ENCODE results near the gene PCCA.

PCCA gene

DNA sequence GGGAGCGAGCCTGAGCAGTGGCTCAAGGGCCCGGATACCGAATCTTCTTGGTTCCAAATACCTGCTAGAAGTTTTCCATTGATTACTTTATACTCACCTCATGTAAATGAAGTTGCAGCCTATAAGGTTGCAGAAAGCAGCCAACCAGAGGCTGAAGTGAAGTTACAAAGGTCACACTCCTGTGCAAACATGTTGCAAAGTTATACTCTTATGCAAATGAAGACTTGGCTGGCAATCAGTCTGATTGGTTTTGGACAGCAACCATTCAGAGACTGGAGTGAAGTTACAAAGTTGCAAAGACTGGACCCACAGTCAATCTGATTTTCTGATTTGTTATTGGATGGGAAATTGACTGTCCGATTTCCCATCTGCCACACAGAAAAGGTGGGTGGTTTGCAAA is 347.2 kb downstream of the PCCA start:
- no peaks in the 10 kb centered on the region for H3K27me3 Mint-ChIP-seq
- no peak for ATAC-seq
- peaks cover 0 to 4% of the 10 kb centered on the region in 2 donors for H3K9me3 Mint-ChIP-seq
- no peak overlapping the region for H3K4me3 Mint-ChIP-seq
- DNase-seq = no peak
- H3K27ac Mint-ChIP-seq = no peak overlapping the region
- peaks cover 23% of the 10 kb centered on the region for H3K4me1 Mint-ChIP-seq

GRCh38 chr13:100438059-100438788 is 349.3 kb downstream of the PCCA start:
- Mint-ChIP-seq H3K27me3 (no peaks in the 10 kb centered on the region), H3K27ac (no peak overlapping the region), H3K4me1 (peaks cover 20% of the 10 kb centered on the region), H3K9me3 (no peaks in the 10 kb centered on the region), H3K4me3 (no peak overlapping the region)
- DNase-seq = no peak
- no peak for ATAC-seq

DNA sequence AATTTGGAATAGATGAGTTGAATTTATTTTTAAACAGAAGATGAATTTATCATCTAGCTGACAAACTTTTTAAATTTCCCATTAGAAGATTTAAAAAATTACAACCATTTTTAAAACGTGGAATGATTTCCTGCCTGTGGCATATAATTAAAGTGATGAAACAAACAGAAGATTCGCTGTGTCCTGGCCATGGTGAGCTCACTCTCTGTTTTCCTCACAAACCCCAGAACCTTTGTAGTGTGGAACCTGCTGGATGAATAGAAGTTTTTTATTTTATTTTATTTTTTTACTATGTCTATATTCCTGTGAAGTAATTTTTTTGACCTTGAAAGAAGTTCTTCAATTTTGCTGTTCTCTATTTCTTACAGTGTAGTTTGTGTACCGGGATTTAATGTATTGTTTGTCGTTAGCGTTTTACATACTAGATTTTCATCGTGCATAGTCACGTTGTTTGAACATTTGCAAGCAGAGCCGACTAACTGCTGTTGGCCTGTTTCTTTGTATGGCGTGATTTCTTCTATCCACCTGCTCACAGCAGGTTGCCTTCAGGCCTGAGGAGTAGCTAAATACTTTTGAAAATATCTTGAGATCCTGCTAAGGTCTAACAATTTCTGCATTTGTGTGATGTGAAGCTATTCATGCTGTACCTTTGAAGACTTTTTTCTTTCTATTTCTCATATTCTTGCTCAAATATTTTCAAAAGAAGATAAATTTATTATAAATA is 350.5 kb downstream of the PCCA start:
- no peak for ATAC-seq
- peak overlapping the region in 1 of 2 donors; percentile 19 for H3K27ac Mint-ChIP-seq
- no peaks in the 10 kb centered on the region for H3K9me3 Mint-ChIP-seq
- DNase-seq = no peak
- no peaks in the 10 kb centered on the region for H3K27me3 Mint-ChIP-seq
- peaks cover 8% of the 10 kb centered on the region for H3K4me1 Mint-ChIP-seq
- H3K4me3 Mint-ChIP-seq = no peak overlapping the region

- Mint-ChIP-seq H3K4me1 (no peaks in the 10 kb centered on the region), H3K9me3 (no peaks in the 10 kb centered on the region), H3K27ac (no peak overlapping the region), H3K4me3 (no peak overlapping the region), H3K27me3 (no peaks in the 10 kb centered on the region)
- no peak for ATAC-seq
- DNase-seq = no peak
Measured at GRCh38 chr13:100440751-100441425, 352.0 kb downstream of the PCCA start.

GRCh38 chr13:100442095-100442832 is 353.4 kb downstream of the PCCA start:
- no peak overlapping the region for H3K27ac Mint-ChIP-seq
- DNase-seq = no peak
- ATAC-seq = no peak

DNA sequence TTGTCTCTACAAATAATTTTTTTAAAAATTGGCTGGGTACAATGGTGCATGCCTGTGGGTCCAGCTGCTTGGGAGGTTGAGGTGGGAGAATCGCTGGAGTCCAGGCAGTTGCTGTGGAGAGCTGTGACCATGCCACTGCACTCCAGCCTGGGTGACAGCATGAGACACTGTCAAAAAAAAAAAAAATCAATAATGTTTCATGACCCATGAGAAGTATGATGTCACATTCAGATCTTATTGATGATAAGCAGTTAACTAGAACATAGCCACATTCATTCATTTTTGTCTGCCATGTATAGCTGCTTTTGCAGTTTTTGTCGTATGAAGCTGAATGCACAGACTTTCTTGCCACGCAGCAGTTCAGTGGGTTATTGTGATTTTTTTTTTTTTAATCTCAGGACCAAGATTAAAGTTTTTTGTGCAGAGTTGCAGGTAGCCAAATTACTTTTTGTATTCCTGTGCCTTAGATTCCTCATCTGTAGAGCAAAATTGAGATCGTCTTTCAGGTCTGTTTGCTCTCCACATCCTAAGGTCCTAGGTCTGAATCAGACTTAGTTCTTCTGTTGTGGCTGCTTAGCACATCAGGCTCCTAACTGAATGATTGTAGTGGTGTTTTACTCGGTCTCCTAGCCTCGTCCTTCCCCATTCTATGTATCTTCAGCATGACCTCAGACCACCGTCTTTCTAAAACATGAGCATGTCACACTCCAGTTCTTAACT is 354.5 kb downstream of the PCCA start:
- Mint-ChIP-seq H3K27me3 (no peaks in the 10 kb centered on the region), H3K4me1 (no peaks in the 10 kb centered on the region), H3K9me3 (no peaks in the 10 kb centered on the region), H3K4me3 (no peak overlapping the region), H3K27ac (no peak overlapping the region)
- ATAC-seq (no peak), DNase-seq (no peak)

More at GRCh38 chr13:100442095-100442832, 353.4 kb downstream of the PCCA start:
- Mint-ChIP-seq H3K9me3 (no peaks in the 10 kb centered on the region), H3K27me3 (no peaks in the 10 kb centered on the region), H3K4me3 (no peak overlapping the region), H3K4me1 (no peaks in the 10 kb centered on the region)

- Mint-ChIP-seq H3K4me3 (no peak overlapping the region), H3K27me3 (no peaks in the 10 kb centered on the region), H3K27ac (no peak overlapping the region), H3K4me1 (no peaks in the 10 kb centered on the region), H3K9me3 (no peaks in the 10 kb centered on the region)
- ATAC-seq (no peak), DNase-seq (no peak)
Measured at GRCh38 chr13:100443998-100444328, 355.1 kb downstream of the PCCA start.

DNA sequence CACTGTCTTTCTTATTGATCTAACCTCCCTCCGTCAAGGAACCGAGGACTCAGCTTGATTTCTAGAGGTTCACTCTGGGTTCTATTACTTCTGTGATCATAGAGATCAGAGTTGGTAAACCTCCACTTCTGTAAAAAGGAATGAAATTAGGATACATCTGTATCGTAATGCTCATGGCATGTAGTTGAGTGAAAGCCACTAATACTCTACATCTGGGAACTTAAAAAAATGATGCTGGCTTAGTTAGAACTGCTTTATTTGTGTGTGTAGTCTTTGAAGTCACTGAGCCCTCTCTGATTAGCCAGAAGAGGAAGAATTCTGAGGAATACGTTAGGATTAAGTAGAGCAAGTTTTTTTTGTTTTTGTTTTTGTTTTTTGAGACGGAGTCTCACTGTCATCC is 358.9 kb downstream of the PCCA start:
- Mint-ChIP-seq H3K27ac (no peak overlapping the region), H3K4me1 (no peaks in the 10 kb centered on the region), H3K4me3 (no peak overlapping the region), H3K27me3 (no peaks in the 10 kb centered on the region), H3K9me3 (peaks cover 8 to 9% of the 10 kb centered on the region in 2 donors)
- DNase-seq (no peak), ATAC-seq (no peak)

DNA sequence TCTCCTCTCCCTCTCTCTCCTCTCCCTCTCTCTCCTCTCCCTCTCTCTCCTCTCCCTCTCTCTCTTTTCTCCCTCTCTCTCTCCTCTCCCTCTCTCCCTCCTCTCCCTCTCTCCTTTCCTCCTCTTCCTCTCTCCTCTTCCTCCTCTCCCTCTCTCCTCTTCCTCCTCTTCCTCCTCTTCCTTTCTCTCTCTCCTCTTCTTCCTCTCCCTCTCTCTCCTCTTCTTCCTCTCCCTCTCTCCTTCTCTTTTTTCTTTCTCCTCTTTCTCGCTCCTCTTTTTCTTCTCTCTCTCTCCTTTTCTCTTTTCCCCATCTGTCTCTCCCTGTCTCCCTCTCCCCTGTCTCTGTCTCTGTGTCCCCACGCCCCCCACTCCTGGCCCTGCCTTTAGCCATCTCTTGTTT is 363.0 kb downstream of the PCCA start:
- Mint-ChIP-seq H3K9me3 (peaks cover 8 to 14% of the 10 kb centered on the region in 2 donors), H3K27me3 (no peaks in the 10 kb centered on the region), H3K27ac (peak overlapping the region; percentile 73 to 90), H3K4me1 (no peaks in the 10 kb centered on the region), H3K4me3 (no peak overlapping the region)
- no peak for DNase-seq
- ATAC-seq = no peak

- DNase-seq = no peak
Measured at GRCh38 chr13:100454876-100455275, 366.0 kb downstream of the PCCA start.

GRCh38 chr13:100458673-100459072 is 369.8 kb downstream of the PCCA start:
- no peaks in the 10 kb centered on the region for H3K4me1 Mint-ChIP-seq
- no peak overlapping the region for H3K27ac Mint-ChIP-seq
- H3K27me3 Mint-ChIP-seq = no peaks in the 10 kb centered on the region
- no peak overlapping the region for H3K4me3 Mint-ChIP-seq
- DNase-seq (no peak), ATAC-seq (no peak)
- H3K9me3 Mint-ChIP-seq = peaks cover 4 to 5% of the 10 kb centered on the region in 2 donors

More at GRCh38 chr13:100454876-100455275, 366.0 kb downstream of the PCCA start:
- H3K27ac Mint-ChIP-seq = no peak overlapping the region
- no peak for ATAC-seq
- H3K9me3 Mint-ChIP-seq = peaks cover 11 to 14% of the 10 kb centered on the region in 2 donors
- H3K27me3 Mint-ChIP-seq = no peaks in the 10 kb centered on the region
- H3K4me1 Mint-ChIP-seq = no peaks in the 10 kb centered on the region
- no peak overlapping the region for H3K4me3 Mint-ChIP-seq

DNA sequence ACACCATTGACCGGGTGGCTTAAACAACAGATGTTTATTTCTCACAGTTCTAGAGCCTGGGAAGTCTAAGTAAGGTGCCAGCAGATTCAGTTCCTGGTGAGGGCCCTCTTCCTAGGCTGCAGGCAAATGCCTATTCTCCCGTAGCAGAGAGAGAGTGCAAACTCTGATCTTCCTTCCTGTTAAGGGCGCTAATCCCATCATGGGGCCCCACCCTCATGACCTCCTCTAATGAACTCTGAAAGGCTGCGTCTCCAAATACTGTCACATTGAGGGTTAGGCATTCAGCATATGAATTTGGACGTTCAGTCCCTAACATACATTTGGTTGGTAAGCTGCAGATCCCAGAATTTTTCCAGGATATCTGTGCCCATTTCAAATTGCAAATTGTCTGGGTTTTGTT is 370.9 kb downstream of the PCCA start:
- peak overlapping the region in 1 of 2 donors; percentile 46 for H3K27ac Mint-ChIP-seq
- ATAC-seq (no peak), DNase-seq (no peak)
- no peak overlapping the region for H3K4me3 Mint-ChIP-seq
- H3K27me3 Mint-ChIP-seq = no peaks in the 10 kb centered on the region
- H3K9me3 Mint-ChIP-seq = peaks cover 4 to 5% of the 10 kb centered on the region in 2 donors
- no peaks in the 10 kb centered on the region for H3K4me1 Mint-ChIP-seq

DNA sequence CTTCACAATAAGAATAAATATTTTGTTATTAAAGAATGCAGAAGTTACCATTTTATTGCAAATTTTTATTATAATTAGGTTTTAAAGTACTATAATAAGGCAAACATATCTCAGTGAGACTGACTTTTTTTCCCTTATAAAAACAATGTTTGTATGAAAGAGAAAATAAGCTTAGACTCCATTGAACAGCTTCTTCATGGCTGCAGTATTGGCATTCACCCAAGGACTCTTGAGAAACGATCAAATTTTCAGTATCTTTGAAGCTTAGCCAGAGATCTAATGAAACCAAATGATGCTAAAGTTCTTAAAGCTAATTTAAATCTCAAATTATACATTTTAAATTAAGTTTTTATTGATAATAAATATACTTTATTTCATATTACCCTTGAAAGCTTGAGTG is 371.4 kb downstream of the PCCA start:
- no peak for DNase-seq
- H3K4me1 Mint-ChIP-seq = no peaks in the 10 kb centered on the region

GRCh38 chr13:100460791-100461190 is 371.9 kb downstream of the PCCA start:
- Mint-ChIP-seq H3K4me3 (no peak overlapping the region), H3K27me3 (no peaks in the 10 kb centered on the region), H3K4me1 (no peaks in the 10 kb centered on the region), H3K27ac (no peak overlapping the region), H3K9me3 (peaks cover 4 to 5% of the 10 kb centered on the region in 2 donors)
- no peak for DNase-seq
- ATAC-seq = no peak

More for the DNA sequence above, 371.4 kb downstream of the PCCA start:
- no peak for ATAC-seq
- Mint-ChIP-seq H3K9me3 (peaks cover 4 to 5% of the 10 kb centered on the region in 2 donors), H3K4me3 (no peak overlapping the region), H3K27me3 (no peaks in the 10 kb centered on the region), H3K27ac (no peak overlapping the region)
